H9 (cell line): ENCODE data around the gene EIF2S3. TPM values are rescaled to one million over a fixed set of nuclear protein-coding genes. Genes with fewer than 3 reads are reported as not detected.
A peak's percentile ranks its signal among the peaks of the same experiment; 100 is the strongest.

ENCODE experiments used
- DNase-seq: peaks from one replicate; pipeline ENCODE4 v3.0.0-alpha.2; 2017
- H2AFZ ChIP-seq: one replicate; pipeline ENCODE4 v1.6.1; 2013; ENCODE audit warnings: mild to moderate bottlenecking, low read length, control low read depth, moderate library complexity
- H2AK5ac ChIP-seq: 2 replicates; pipeline ENCODE4 v1.6.1; 2013; ENCODE audit warnings: low read length, control low read depth, mixed read lengths; ENCODE audit not compliant: insufficient read length
- H2BK120ac ChIP-seq: one replicate; pipeline ENCODE4 v1.6.1; 2013; ENCODE audit warnings: low read depth, mild to moderate bottlenecking, low read length, control low read depth, inconsistent platforms; ENCODE audit not compliant: poor library complexity, severe bottlenecking
- H2BK12ac ChIP-seq: 2 replicates; pipeline ENCODE4 v1.6.1; 2013; ENCODE audit warnings: low read length, control low read depth, mixed read lengths, low read depth; ENCODE audit not compliant: insufficient read length
- H2BK15ac ChIP-seq: 2 replicates; pipeline ENCODE4 v1.6.1; 2013; ENCODE audit warnings: low read depth, low read length, control low read depth
- H2BK20ac ChIP-seq: one replicate; pipeline ENCODE4 v1.6.1; 2013; ENCODE audit warnings: low read depth, mild to moderate bottlenecking, low read length, control low read depth, inconsistent platforms; ENCODE audit not compliant: poor library complexity, severe bottlenecking
- H2BK5ac ChIP-seq: 2 replicates; pipeline ENCODE4 v1.6.1; 2013; ENCODE audit warnings: low read length, control low read depth, mixed read lengths; ENCODE audit not compliant: insufficient read length
- H3K14ac ChIP-seq: 2 replicates; pipeline ENCODE4 v1.6.1; 2013; ENCODE audit warnings: low read length, control low read depth; ENCODE audit not compliant: insufficient read depth
- H3K18ac ChIP-seq: 2 replicates; pipeline ENCODE4 v1.6.1; 2013; ENCODE audit warnings: low read depth, mild to moderate bottlenecking, mixed read lengths, low read length, control low read depth; ENCODE audit not compliant: insufficient read length
- H3K23ac ChIP-seq: 2 replicates; pipeline ENCODE4 v1.6.1; 2013; ENCODE audit warnings: low read length, control low read depth, mixed read lengths, low read depth; ENCODE audit not compliant: insufficient read length
- H3K23me2 ChIP-seq: 2 replicates; pipeline ENCODE4 v1.6.1; 2013; ENCODE audit warnings: low read depth, mild to moderate bottlenecking, mixed read lengths, low read length, control low read depth; ENCODE audit not compliant: insufficient read length, poor library complexity, severe bottlenecking
- H3K27ac ChIP-seq: 2 replicates; pipeline ENCODE4 v1.5.1; 2013; ENCODE audit warnings: low read length, control low read depth, mixed read lengths, low read depth; ENCODE audit not compliant: insufficient read length
- H3K27me3 ChIP-seq: 2 replicates; pipeline ENCODE4 v1.6.1; 2013; ENCODE audit warnings: low read length, control low read depth, inconsistent platforms; ENCODE audit not compliant: insufficient read depth
- H3K4ac ChIP-seq: 2 replicates; pipeline ENCODE4 v1.6.1; 2013; ENCODE audit warnings: low read depth, mild to moderate bottlenecking, control low read depth, inconsistent platforms, low read length, moderate library complexity
- H3K4me1 ChIP-seq: 2 replicates; pipeline ENCODE4 v1.6.1; 2013; ENCODE audit warnings: low read length, control low read depth, inconsistent platforms; ENCODE audit not compliant: insufficient read depth
- H3K4me2 ChIP-seq: 2 replicates; pipeline ENCODE4 v1.6.1; 2013; ENCODE audit warnings: low read length, control low read depth, mixed read lengths; ENCODE audit not compliant: insufficient read length, insufficient read depth
- H3K56ac ChIP-seq: 2 replicates; pipeline ENCODE4 v1.6.1; 2013; ENCODE audit warnings: low read depth, mild to moderate bottlenecking, mixed read lengths, low read length, control low read depth; ENCODE audit not compliant: insufficient read length
- H3K79me1 ChIP-seq: 2 replicates; pipeline ENCODE4 v1.6.1; 2013; ENCODE audit warnings: low read depth, mild to moderate bottlenecking, moderate library complexity, low read length, control low read depth, inconsistent platforms; ENCODE audit not compliant: insufficient read depth, poor library complexity, severe bottlenecking
- H3K79me2 ChIP-seq: 2 replicates; pipeline ENCODE4 v1.6.1; 2013; ENCODE audit warnings: low read length, control low read depth, inconsistent platforms; ENCODE audit not compliant: insufficient read depth
- H3K9ac ChIP-seq: 2 replicates; pipeline ENCODE4 v1.6.1; 2013; ENCODE audit warnings: low read length, control low read depth, mixed read lengths; ENCODE audit not compliant: insufficient read length; ENCODE audit errors: extremely low read depth
- H3K9me3 ChIP-seq: one replicate; pipeline ENCODE4 v1.6.1; 2013; ENCODE audit warnings: low read depth, low read length, inconsistent platforms; ENCODE audit not compliant: control insufficient read depth
- H3T11ph ChIP-seq: one replicate; pipeline ENCODE4 v1.6.1; 2013; ENCODE audit warnings: mild to moderate bottlenecking, low read length, control low read depth, inconsistent platforms
- H4K20me1 ChIP-seq: one replicate; pipeline ENCODE4 v1.6.1; 2013; ENCODE audit not compliant: control insufficient read depth, insufficient read length, insufficient read depth
- H4K5ac ChIP-seq: 2 replicates; pipeline ENCODE4 v1.6.1; 2013; ENCODE audit warnings: low read depth, mild to moderate bottlenecking, mixed read lengths, low read length, control low read depth; ENCODE audit not compliant: insufficient read length
- H4K8ac ChIP-seq: replicated peaks from 2 replicates; pipeline ENCODE4 v1.6.1; 2013; ENCODE audit warnings: low read length, control low read depth, mixed read lengths, low read depth; ENCODE audit not compliant: insufficient read length
- H4K91ac ChIP-seq: 2 replicates; pipeline ENCODE4 v1.6.1; 2013; ENCODE audit warnings: low read depth, mild to moderate bottlenecking, moderate library complexity, mixed read lengths, low read length, control low read depth; ENCODE audit not compliant: insufficient read length
- H3K27ac Mint-ChIP-seq, 3 experiments: 2 replicates in 2 of 3; 3 replicates in 1 of 3; pipeline ENCODE4 v1.8.0; 2020 to 2021; ENCODE audit warnings: mixed read lengths in 3 of 3, mild to moderate bottlenecking in 1 of 3, moderate library complexity in 1 of 3
- H3K27me3 Mint-ChIP-seq: 2 replicates; pipeline ENCODE4 v1.8.0; 2021; ENCODE audit warnings: low read depth, mild to moderate bottlenecking, moderate library complexity, mixed read lengths
- H3K36me3 Mint-ChIP-seq, 3 experiments: 2 replicates in 2 of 3; 3 replicates in 1 of 3; pipeline ENCODE4 v1.8.0; 2020 to 2021; ENCODE audit warnings: low read depth in 3 of 3, mixed read lengths in 3 of 3; ENCODE audit not compliant: insufficient read depth in 1 of 3
- H3K4me1 Mint-ChIP-seq, 2 experiments: 2 replicates each; pipeline ENCODE4 v1.8.0; 2020; ENCODE audit warnings: mixed read lengths in 2 of 2
- H3K4me3 Mint-ChIP-seq, 2 experiments: 2 replicates in 1 of 2; 3 replicates in 1 of 2; pipeline ENCODE4 v1.8.0; 2020 to 2021; ENCODE audit warnings: mild to moderate bottlenecking in 2 of 2, mixed read lengths in 2 of 2, moderate library complexity in 1 of 2
- H3K9me3 Mint-ChIP-seq, 2 experiments: 2 replicates in 1 of 2; 3 replicates in 1 of 2; pipeline ENCODE4 v1.8.0; 2020; ENCODE audit warnings: mild to moderate bottlenecking in 2 of 2, mixed read lengths in 2 of 2, moderate library complexity in 1 of 2
- WGBS: extraction: QIAGEN DNeasy Blood & Tissue Kit; methylation state at CpG from one replicate; pipeline ENCODE4 v1.1.7; 2013; ENCODE audit warnings: missing lambda C conversion rate, low lambda C conversion rate, mixed read lengths; ENCODE audit not compliant: insufficient read length; ENCODE audit errors: extremely low coverage; 5-methylcytosine and 5-hydroxymethylcytosine counted together
- total RNA-seq: library from RNA; stranded (reverse); gene quantifications from 2 replicates; pipeline ENCODE4 v1.2.1, GENCODE V29; 2021
- TF ChIP-seq, protein P1 (sequence below): fragments of 200-600 bp; sonication (generic); conservative IDR thresholded peaks from 3 replicates; pipeline ENCODE4 v1.8.0; 2021; ENCODE audit warnings: antibody characterized with exemption, mild to moderate bottlenecking

EIF2S3 gene
- total RNA-seq, 1 experiment from 2014 or later = 598 TPM

DNA sequence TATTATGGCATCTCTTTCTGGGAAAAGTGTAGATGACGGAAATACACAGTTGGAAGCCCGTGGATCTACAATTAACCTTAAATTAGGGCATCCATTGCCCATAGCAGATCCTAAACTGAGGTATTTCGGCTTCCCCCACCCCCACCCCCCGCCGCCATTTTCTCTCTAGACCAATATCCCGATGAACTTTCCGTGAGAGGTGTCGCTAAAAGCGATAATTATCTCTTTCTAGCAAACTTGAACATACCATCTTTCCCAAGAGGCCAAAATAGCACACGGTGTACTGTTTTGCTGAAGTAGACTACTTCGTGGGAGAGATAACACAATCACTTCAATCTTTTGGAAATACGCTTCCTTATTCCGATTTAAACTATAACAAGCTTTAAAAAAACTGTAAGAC lies 28.3 kb upstream of the EIF2S3 start:
- Histone ChIP-seq H3K4me2 (peak overlapping the region; percentile 60), H2BK12ac (no peak overlapping the region), H3K18ac (no peak overlapping the region), H2BK120ac (no peak overlapping the region), H3K79me2 (peaks cover 5% of the 10 kb centered on the region; the same call in 1 of the 2 replicates), H3K27me3 (peaks cover 14% of the 10 kb centered on the region), H3K4me1 (no peaks in the 10 kb centered on the region), H3K9me3 (no peaks in the 10 kb centered on the region), H2AFZ (no peak overlapping the region), H3K56ac (no peak overlapping the region), H4K8ac (no peak overlapping the region), H2BK5ac (no peak overlapping the region), H4K91ac (no peak overlapping the region), H3K23me2 (peaks cover 8% of the 10 kb centered on the region), H2AK5ac (no peak overlapping the region), H4K20me1 (no peaks in the 10 kb centered on the region), H3K27ac (no peak overlapping the region), H3T11ph (no peak overlapping the region), H3K4ac (no peak overlapping the region), H3K23ac (no peak overlapping the region), H2BK20ac (no peak overlapping the region), H2BK15ac (no peak overlapping the region), H3K79me1 (peaks cover under 1% of the 10 kb centered on the region), H3K14ac (no peak overlapping the region), H3K9ac (peak overlapping the region; percentile 66), H4K5ac (no peak overlapping the region)
- H3K9me3 Mint-ChIP-seq = no peaks in the 10 kb centered on the region; a peak in 1 of 5 replicates
- peak overlapping the region; percentile 82 to 83 for H3K4me3 Mint-ChIP-seq
- peaks cover 48% of the 10 kb centered on the region for H3K27me3 Mint-ChIP-seq
- H3K36me3 Mint-ChIP-seq = peaks cover 4 to 17% (median 13%) of the 10 kb centered on the region in 3 experiments; a peak in 6 of 7 replicates
- WGBS = no CpG with 5 or more reads among the region's 13 CpGs
- no peak for DNase-seq
- TF ChIP-seq, protein P1, sequence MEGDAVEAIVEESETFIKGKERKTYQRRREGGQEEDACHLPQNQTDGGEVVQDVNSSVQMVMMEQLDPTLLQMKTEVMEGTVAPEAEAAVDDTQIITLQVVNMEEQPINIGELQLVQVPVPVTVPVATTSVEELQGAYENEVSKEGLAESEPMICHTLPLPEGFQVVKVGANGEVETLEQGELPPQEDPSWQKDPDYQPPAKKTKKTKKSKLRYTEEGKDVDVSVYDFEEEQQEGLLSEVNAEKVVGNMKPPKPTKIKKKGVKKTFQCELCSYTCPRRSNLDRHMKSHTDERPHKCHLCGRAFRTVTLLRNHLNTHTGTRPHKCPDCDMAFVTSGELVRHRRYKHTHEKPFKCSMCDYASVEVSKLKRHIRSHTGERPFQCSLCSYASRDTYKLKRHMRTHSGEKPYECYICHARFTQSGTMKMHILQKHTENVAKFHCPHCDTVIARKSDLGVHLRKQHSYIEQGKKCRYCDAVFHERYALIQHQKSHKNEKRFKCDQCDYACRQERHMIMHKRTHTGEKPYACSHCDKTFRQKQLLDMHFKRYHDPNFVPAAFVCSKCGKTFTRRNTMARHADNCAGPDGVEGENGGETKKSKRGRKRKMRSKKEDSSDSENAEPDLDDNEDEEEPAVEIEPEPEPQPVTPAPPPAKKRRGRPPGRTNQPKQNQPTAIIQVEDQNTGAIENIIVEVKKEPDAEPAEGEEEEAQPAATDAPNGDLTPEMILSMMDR = no peak
- peak overlapping the region in 1 of 3 experiments; percentile 74; a peak in 2 of 7 replicates for H3K27ac Mint-ChIP-seq
- H3K4me1 Mint-ChIP-seq = peaks cover 26 to 27% of the 10 kb centered on the region in 2 experiments
